GM12878 (cell line): ENCODE data around the gene UNC45B. TPM values are rescaled to one million over a fixed set of nuclear protein-coding genes. Genes with fewer than 3 reads are reported as not detected.

ENCODE experiments used
- ATAC-seq: fragments of 200-7000 bp; cut with Tn5 transposase; 3 replicates; pipeline ENCODE4 v1.9.1; 2020; ENCODE audit warnings: mild to moderate bottlenecking, moderate library complexity
- BruUV-seq: library from RNA; stranded (reverse); fragments of 400-500 nt; replicated peaks from 2 replicates; lab custom pipeline; 2021; lab: Mats Ljungman, UMichigan
- CTCF ChIA-PET: fragments of 300-600 bp; sonication (Branson Sonifier 250); formaldehyde crosslinking; extraction: SDS; loops from one replicate; lab custom pipeline; 2021; ENCODE audit warnings: inconsistent platforms; lab: Yijun Ruan, JAX
- POLR2A ChIA-PET: fragments of 350-600 bp; formaldehyde crosslinking; extraction: SDS; loops from one replicate; lab custom pipeline; 2021; ENCODE audit warnings: inconsistent platforms; lab: Charles Lee
- RAD21 ChIA-PET: fragments of 300-600 bp; sonication (Branson Sonifier 250); formaldehyde crosslinking; loops from one replicate; lab custom pipeline; 2023; ENCODE audit warnings: antibody characterized with exemption; ENCODE audit not compliant: unreplicated experiment; lab: Charles Lee
- SMC1A ChIA-PET: fragments of 300-600 bp; sonication (Branson Sonifier 250); formaldehyde crosslinking; loops from one replicate; lab custom pipeline; 2023; ENCODE audit not compliant: unreplicated experiment, uncharacterized antibody; lab: Charles Lee
- DNase-seq: peaks from one replicate; pipeline ENCODE4 v3.0.0-alpha.2; 2011; ENCODE audit warnings: low read depth, low spot score
- FAIRE-seq: peaks from 3 replicates; lab custom pipeline; 2011; peaks lifted over from hg19 to GRCh38; lab: Jason Lieb, UNC
- H2AFZ ChIP-seq: 2 replicates; pipeline ENCODE4 v1.6.0; 2011; ENCODE audit warnings: low read depth, low read length, control low read depth; ENCODE audit not compliant: control insufficient read depth
- H3K27ac ChIP-seq: 2 replicates; pipeline ENCODE4 v1.5.1; 2011; ENCODE audit warnings: control low read depth; ENCODE audit not compliant: control insufficient read depth, insufficient read depth
- H3K27me3 ChIP-seq, 2 experiments: replicated peaks in 1 of 2; 2 replicates each; pipeline versions ENCODE4 v1.6.0 to v1.6.1; 2011; ENCODE audit warnings: low read length in 1 of 2; ENCODE audit not compliant: control insufficient read depth in 2 of 2, insufficient read depth in 2 of 2
- H3K36me3 ChIP-seq, 2 experiments: 2 replicates each; pipeline ENCODE4 v1.5.1; 2011; ENCODE audit warnings: low read length in 1 of 2; ENCODE audit not compliant: control insufficient read depth in 2 of 2, insufficient read depth in 2 of 2
- H3K4me1 ChIP-seq: 2 replicates; pipeline ENCODE4 v1.6.1; 2011; ENCODE audit warnings: mild to moderate bottlenecking, low read length, moderate library complexity, mixed read lengths; ENCODE audit not compliant: control insufficient read depth, insufficient read depth
- H3K4me2 ChIP-seq: 2 replicates; pipeline ENCODE4 v1.6.0; 2011; ENCODE audit warnings: control low read depth; ENCODE audit not compliant: control insufficient read depth, insufficient read depth
- H3K4me3 ChIP-seq: fragments of 200-600 bp; sonication (generic); 2 replicates; pipeline ENCODE4 v1.5.1; 2016
- H3K79me2 ChIP-seq: 2 replicates; pipeline ENCODE4 v1.6.0; 2011; ENCODE audit warnings: low read length; ENCODE audit not compliant: control insufficient read depth, insufficient read depth
- H3K9ac ChIP-seq: 2 replicates; pipeline ENCODE4 v1.8.0; 2011; ENCODE audit warnings: low read length, control low read depth, mixed read lengths; ENCODE audit not compliant: control insufficient read depth, insufficient read depth
- H3K9me3 ChIP-seq: replicated peaks from 3 replicates; pipeline ENCODE4 v1.5.1; 2011; ENCODE audit warnings: mild to moderate bottlenecking, low read length; ENCODE audit not compliant: control insufficient read depth, insufficient read depth
- H4K20me1 ChIP-seq: 2 replicates; pipeline ENCODE4 v1.6.0; 2011; ENCODE audit not compliant: control insufficient read depth, insufficient read depth
- ATF3 ChIP-seq: IDR thresholded peaks from 2 replicates; pipeline ENCODE4 v1.6.1; 2011; ENCODE audit warnings: low read depth, mild to moderate bottlenecking, low read length, moderate library complexity, borderline replicate concordance; ENCODE audit errors: extremely low read depth
- CHD1 ChIP-seq: IDR thresholded peaks from 2 replicates; pipeline ENCODE4 v1.6.1; 2012; ENCODE audit warnings: low read depth, low read length, improper control_type of control experiment
- JUND ChIP-seq: IDR thresholded peaks from 2 replicates; pipeline ENCODE4 v1.6.1; 2012; ENCODE audit warnings: low read depth, mild to moderate bottlenecking, low read length, improper control_type of control experiment, moderate library complexity
- PAX5 ChIP-seq: IDR thresholded peaks from 2 replicates; pipeline ENCODE4 v1.6.1; 2011; ENCODE audit warnings: low read depth, low read length, borderline replicate concordance
- ZBTB11 ChIP-seq: fragments of 450-650 bp; formaldehyde crosslinking; IDR thresholded peaks from 2 replicates; pipeline ENCODE4 v1.5.0; 2022; ENCODE audit warnings: mild to moderate bottlenecking, missing genetic modification characterization
- WGBS: methylation state at CpG from one replicate; pipeline ENCODE4 v1.1.6; 2016; ENCODE audit warnings: low lambda C conversion rate; ENCODE audit not compliant: insufficient replicate concordance, insufficient coverage; ENCODE audit errors: missing lambda C conversion rate; 5-methylcytosine and 5-hydroxymethylcytosine counted together
- in situ Hi-C: fragments of 300-500 bp; cut with MboI; formaldehyde crosslinking; loops from 9 replicates; pipeline ENCODE4 v1.14.3; 2018; ENCODE audit warnings: mixed read lengths
- intact Hi-C: fragments of 100-400 bp; cut with micrococcal nuclease; formaldehyde crosslinking; loops from one replicate; pipeline ENCODE4 v1.14.2; 2022; ENCODE audit not compliant: unreplicated experiment
- polyA plus RNA-seq, 11 experiments: library from polyadenylated mRNA; depleted of rRNA in 4 of 11; unstranded in 6 of 11; stranded (reverse) in 5 of 11; fragments of >200 nt; fragmentation: Nextera tagmentation in 4 of 11; fragmentation: Illumina TruSeq in 1 of 11; extraction: Ambion mirVana in 4 of 11; extraction: Trizol in 1 of 11; gene quantifications; 1 replicate in 1 of 11; 2 replicates in 10 of 11; pipeline versions ENCODE4 v1.2.1 to v1.2.3, GENCODE V29; 2011 to 2016; ENCODE audit warnings: inconsistent platforms in 2 of 11, missing spikeins in 2 of 11, low read depth in 1 of 11
- total RNA-seq, 4 experiments: library from RNA; depleted of rRNA in 3 of 4; stranded (reverse); fragments of >200 nt in 3 of 4; fragmentation: Illumina TruSeq in 1 of 4; extraction: Trizol in 1 of 4; gene quantifications; 2 replicates each; pipeline versions ENCODE4 v1.2.1 to v1.2.3, GENCODE V29; 2013 to 2021

Gene UNC45B
- total and polyA plus RNA-seq, 10 of the 15 experiments (the other 5 are each of a cell fraction or from before 2014, with no cell fraction given): 0.03 TPM; not detected in 9

- BruUV-seq: no TSS peak
- Histone ChIP-seq H4K20me1 (no peaks in the 10 kb centered on the region), H3K79me2 (no peaks in the 10 kb centered on the region), H3K27me3 (peaks cover under 1 to 1% of the 10 kb centered on the region in 2 experiments; a peak in 3 of 4 replicates)
- ChIA-PET RAD21 (no interaction called here), SMC1A (interaction anchor here (0.6 kb wide), 1 partner anchor 103 kb away, joined by 3 read pairs; no protein-coding TSS in a partner anchor)
- ATAC-seq (no peak), FAIRE-seq (no peak)
- 5% methylated on average over 5 of the region's 5 CpGs for WGBS
- no peak for TF ChIP-seq JUND
- TF ChIP-seq PAX5: no peak
- no peak for TF ChIP-seq ATF3
- TF ChIP-seq CHD1: no peak
- TF ChIP-seq ZBTB11 (CRISPR knock-in tag): no peak
- TF ChIP-seq, all 136 proteins: peak for 0
- Histone ChIP-seq H3K36me3 (no peaks in the 10 kb centered on the region), H2AFZ (no peak overlapping the region), H3K9me3 (no peaks in the 10 kb centered on the region), H3K27ac (no peak overlapping the region), H3K9ac (no peak overlapping the region), H3K4me2 (no peak overlapping the region), H3K4me3 (no peak overlapping the region), H3K4me1 (no peaks in the 10 kb centered on the region)
- intact Hi-C loops (no loop called here), in situ Hi-C loops (loop anchor here (5.0 to 10.0 kb wide), 2 partner anchors 373 to 580 kb away; partner anchors contain the start of gene SLFN12L)
- ChIA-PET POLR2A (no interaction called here), CTCF (no interaction called here)
- no peak for DNase-seq
Observed at GRCh38 chr17:35164716-35165115, 17.1 kb downstream of the UNC45B start.
